ENCODE results near the gene PCSK4.

Gene PCSK4

DNA sequence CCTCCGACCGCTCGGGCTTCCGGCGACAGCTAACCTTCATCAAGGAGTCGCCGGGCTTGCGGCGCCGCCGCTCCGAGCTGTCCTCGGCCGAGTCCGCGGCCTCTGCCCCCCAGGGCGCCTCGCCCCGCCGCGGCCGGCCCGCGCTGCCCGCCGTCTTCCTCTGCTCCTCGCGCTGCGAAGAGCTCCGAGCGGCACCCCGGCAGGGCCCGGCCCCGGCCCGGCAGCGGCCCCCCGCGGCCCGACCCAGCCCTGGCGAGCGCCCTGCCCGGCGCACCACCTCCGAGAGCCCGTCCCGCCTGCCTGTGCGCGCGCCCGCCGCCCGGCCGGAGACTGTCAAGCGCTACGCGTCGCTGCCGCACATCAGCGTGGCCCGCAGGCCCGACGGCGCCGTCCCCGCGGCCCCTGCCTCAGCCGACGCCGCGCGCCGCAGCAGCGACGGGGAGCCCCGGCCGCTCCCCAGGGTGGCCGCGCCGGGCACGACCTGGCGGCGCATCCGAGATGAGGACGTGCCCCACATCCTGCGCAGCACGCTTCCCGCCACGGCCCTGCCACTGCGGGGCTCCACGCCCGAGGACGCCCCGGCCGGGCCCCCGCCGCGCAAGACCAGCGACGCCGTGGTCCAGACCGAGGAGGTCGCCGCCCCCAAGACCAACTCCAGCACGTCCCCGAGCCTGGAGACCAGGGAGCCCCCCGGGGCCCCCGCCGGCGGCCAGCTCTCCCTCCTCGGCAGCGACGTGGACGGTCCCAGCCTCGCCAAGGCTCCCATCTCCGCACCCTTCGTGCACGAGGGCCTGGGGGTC is 20.7 kb downstream of the PCSK4 start:
- FAIRE-seq: no peak

DNA sequence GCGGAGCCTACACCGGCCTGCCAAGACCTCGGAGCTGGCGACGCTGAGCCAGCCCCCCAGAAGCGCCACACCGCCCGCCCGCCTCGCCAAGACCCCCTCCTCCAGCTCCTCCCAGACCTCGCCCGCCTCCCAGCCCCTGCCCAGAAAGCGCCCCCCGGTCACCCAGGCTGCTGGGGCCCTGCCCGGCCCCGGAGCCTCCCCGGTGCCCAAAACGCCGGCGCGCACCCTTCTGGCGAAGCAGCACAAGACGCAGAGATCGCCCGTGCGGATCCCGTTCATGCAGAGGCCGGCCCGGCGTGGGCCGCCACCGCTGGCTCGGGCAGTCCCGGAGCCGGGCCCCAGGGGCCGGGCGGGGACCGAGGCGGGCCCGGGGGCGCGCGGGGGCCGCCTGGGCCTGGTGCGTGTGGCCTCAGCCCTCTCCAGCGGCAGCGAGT is 21.3 kb downstream of the PCSK4 start:
- FAIRE-seq: no peak

DNA sequence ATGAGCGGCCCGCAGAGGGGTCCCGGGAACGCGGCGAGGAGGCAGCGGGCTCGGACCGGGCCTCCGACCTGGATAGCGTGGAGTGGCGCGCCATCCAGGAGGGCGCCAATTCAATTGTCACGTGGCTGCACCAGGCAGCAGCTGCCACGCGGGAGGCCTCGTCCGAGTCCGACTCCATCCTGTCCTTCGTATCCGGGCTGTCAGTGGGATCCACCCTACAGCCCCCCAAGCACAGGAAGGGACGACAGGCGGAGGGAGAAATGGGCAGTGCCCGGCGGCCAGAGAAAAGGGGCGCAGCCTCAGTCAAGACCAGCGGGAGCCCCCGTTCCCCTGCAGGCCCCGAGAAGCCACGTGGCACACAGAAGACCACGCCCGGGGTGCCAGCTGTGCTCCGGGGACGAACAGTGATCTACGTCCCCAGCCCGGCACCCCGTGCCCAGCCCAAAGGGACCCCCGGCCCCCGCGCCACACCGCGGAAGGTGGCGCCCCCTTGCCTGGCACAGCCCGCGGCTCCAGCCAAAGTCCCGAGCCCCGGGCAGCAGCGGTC is 21.8 kb downstream of the PCSK4 start:
- FAIRE-seq: no peak

DNA sequence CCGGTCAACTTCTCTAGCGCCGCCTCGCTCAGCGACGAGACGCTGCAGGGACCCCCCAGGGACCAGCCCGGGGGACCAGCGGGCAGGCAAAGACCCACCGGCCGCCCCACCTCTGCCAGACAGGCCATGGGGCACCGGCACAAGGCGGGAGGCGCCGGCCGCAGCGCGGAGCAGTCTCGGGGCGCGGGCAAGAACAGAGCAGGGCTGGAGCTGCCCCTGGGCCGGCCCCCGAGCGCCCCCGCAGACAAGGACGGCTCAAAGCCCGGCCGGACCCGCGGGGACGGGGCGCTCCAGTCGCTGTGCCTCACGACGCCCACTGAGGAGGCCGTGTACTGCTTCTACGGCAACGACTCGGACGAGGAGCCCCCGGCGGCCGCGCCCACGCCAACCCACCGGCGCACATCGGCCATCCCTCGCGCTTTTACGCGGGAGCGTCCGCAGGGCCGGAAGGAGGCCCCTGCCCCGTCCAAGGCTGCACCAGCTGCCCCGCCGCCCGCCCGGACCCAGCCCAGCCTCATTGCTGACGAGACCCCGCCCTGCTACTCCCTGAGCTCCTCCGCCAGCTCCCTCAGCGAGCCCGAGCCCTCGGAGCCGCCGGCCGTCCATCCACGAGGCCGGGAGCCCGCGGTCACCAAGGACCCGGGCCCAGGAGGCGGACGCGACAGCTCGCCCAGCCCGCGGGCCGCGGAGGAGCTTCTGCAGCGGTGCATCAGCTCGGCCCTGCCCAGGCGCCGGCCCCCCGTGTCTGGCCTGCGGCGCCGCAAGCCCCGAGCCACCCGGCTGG is 22.5 kb downstream of the PCSK4 start:
- FAIRE-seq: no peak

DNA sequence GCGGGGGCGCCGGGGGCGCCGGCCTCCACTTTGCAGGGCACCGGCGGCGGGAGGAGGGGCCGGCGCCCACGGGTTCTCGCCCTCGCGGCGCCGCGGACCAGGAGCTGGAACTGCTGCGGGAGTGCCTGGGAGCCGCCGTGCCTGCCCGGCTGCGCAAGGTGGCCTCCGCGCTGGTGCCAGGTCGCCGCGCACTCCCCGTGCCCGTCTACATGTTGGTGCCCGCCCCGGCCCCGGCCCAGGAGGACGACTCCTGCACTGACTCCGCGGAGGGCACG is 23.0 kb downstream of the PCSK4 start:
- FAIRE-seq: no peak

DNA sequence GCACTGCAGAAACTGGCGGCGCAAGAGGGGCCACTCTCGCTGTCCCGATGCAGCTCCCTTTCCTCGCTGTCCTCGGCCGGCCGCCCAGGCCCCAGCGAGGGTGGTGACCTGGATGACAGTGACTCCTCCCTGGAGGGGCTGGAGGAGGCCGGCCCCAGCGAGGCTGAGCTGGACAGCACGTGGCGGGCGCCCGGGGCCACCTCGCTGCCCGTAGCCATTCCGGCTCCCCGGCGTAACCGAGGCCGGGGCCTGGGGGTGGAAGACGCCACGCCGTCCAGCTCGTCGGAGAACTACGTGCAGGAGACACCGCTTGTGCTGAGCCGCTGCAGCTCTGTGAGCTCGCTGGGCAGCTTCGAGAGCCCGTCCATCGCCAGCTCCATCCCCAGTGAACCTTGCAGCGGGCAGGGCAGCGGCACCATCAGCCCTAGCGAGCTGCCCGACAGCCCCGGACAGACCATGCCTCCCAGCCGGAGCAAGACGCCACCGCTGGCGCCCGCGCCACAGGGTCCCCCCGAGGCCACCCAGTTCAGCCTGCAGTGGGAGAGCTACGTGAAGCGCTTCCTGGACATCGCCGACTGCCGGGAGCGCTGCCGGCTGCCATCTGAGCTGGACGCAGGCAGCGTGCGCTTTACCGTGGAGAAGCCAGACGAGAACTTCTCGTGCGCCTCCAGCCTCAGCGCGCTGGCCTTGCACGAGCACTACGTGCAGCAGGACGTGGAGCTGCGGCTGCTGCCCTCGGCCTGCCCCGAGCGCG is 23.5 kb downstream of the PCSK4 start:
- no peak for FAIRE-seq

DNA sequence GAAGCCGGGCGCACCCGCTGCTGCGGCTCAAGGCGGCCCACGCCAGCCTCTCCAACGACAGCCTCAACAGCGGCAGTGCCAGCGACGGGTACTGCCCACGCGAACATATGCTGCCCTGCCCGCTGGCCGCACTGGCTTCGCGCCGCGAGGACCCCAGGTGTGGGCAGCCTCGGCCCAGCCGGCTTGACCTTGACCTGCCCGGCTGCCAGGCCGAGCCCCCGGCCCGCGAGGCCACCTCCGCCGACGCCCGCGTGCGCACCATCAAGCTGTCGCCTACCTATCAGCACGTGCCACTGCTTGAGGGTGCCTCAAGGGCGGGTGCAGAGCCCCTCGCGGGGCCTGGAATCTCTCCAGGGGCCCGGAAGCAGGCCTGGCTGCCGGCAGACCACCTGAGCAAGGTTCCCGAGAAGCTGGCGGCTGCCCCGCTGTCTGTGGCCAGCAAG is 24.1 kb downstream of the PCSK4 start:
- FAIRE-seq: no peak

DNA sequence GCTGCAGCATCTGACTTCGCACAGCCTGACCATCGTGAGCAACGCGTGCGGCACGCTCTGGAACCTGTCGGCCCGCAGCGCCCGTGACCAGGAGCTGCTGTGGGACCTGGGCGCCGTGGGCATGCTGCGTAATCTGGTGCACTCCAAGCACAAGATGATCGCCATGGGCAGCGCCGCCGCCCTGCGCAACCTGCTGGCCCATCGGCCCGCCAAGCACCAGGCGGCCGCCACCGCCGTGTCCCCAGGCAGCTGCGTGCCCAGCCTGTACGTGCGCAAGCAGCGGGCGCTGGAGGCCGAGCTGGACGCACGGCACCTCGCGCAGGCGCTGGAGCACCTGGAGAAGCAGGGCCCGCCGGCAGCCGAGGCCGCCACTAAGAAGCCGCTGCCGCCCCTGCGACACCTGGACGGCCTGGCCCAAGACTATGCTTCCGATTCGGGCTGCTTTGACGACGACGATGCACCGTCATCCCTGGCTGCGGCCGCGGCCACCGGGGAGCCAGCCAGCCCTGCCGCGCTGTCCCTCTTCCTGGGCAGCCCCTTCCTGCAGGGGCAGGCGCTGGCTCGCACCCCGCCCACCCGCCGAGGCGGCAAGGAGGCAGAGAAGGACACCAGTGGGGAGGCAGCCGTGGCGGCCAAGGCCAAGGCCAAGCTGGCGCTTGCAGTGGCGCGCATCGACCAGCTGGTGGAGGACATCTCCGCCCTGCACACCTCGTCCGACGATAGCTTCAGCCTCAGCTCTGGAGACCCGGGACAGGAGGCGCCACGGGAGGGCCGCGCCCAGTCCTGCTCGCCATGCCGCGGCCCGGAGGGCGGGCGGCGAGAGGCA is 24.7 kb downstream of the PCSK4 start:
- no peak for FAIRE-seq

DNA sequence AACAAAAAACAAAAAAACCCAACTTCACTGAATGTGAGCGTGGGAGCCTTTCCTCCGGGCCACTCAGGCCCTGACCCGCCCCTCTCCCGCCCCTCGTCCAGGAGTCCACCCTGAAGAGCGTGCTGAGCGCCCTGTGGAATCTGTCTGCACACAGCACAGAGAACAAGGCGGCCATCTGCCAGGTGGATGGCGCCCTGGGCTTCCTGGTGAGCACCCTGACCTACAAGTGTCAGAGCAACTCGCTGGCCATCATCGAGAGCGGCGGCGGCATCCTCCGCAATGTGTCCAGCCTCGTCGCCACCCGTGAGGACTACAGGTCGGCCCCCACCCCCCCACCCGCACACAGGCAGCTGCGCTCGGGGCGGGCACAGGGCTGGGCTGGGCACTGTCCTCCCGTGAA is 28.3 kb downstream of the PCSK4 start:
- no peak for FAIRE-seq

DNA sequence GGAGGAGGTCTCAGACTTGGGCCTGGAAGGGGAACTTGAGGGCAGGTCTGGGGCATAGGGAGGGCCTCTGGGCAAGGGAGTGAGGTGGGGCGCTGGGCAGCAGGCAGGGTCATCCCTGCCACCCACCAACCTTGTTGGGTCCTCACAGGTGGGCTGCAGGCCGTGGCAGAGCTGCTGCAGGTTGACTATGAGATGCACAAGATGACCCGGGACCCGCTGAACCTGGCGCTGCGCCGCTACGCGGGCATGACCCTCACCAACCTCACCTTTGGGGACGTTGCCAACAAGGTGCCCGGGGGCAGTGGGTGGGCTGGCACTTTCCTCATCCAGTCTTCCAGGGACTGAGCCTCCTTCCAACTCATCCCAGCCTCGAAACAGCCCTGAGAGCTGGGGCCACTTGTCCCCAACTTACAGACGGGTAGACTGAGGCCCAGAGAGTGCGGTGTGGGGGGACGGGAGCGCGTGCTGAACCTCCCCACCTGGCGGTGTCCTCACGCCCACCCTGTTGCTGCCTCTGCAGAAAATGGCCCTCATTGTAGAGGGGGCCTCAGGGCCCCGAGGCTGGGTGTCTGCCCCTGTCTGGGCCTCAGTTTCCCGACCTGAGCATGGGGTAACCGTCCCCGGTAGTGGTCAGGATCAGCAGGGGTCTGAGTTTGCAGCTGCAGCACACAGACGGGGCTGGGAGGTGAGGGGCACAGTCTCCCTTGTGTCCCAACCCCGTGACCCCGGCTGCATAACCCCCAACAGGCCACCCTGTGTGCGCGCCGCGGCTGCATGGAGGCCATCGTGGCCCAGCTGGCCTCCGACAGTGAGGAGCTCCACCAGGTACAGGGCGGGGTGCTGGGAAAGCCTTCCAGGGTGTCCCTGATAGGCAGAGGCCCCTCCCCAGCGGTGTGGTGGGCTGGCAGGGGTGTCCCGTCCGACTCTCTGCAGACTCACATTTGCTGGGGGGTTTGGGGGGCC is 29.8 kb downstream of the PCSK4 start:
- no peak for FAIRE-seq

DNA sequence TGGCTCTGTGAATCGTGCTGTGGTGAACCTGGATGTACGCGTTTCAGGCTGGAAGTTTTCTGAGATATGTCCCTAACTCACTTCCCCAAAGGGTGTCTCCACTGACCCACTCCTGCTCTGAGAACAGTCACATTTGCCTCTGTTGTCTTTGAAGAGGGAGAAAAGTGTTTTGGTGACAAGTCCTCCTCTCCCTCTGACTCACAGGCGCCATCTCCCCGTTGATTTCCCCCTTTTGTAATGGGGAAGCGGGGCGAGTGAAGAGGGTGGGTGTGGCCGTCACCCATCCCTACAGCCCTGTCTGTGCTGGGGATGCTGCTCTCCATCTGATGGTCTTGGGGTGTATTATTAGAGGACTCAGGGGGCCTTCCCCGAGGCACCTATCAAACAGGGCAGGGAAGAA is 30.7 kb downstream of the PCSK4 start:
- no peak for FAIRE-seq

DNA sequence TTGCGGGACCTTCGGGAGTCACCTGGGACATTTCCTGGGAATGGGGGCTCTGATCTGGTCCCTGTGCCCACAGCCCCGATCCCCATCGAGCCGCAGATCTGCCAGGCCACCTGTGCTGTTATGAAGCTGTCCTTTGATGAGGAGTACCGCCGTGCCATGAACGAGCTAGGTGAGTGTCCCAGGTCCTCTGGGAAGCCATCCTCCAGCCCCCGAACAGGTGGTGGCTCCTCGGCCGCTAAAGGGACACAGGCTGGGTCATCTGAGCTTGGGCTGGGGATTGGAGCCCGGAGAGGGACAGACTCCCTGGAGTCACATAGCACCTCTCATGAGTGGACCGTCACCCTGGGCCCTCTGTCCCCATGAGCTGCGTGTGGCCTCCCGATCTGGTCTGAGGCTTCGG is 32.3 kb downstream of the PCSK4 start:
- no peak for FAIRE-seq

DNA sequence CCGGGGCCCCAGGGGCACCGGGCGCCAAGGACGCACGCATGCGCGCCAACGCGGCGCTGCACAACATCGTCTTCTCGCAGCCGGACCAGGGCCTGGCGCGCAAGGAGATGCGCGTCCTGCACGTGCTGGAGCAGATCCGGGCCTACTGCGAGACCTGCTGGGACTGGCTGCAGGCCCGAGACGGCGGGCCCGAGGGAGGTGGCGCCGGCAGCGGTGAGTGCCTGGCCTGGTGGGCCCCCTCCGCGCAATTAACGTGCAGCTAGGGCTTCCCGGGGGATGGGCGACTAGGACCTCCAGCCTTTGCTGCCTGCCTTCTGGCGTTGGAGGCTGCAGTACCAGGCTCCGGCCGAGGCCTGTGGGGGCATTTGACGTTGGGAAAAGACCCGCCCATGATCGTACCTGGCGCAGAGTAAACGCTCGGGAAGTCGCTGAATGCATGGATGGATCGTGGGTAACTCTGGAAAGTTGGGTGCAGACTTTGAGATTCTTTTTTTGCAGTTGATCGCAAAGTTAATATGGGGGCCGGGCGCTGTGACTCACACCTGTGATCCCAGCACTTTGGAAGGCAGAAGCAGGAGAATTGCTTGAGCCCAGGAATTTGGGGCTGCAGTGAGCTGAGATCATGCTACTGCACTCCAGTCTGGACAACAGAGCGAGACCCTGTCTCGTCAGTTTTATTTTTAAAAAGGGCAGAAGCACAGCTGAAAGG is 33.0 kb downstream of the PCSK4 start:
- no peak for FAIRE-seq

DNA sequence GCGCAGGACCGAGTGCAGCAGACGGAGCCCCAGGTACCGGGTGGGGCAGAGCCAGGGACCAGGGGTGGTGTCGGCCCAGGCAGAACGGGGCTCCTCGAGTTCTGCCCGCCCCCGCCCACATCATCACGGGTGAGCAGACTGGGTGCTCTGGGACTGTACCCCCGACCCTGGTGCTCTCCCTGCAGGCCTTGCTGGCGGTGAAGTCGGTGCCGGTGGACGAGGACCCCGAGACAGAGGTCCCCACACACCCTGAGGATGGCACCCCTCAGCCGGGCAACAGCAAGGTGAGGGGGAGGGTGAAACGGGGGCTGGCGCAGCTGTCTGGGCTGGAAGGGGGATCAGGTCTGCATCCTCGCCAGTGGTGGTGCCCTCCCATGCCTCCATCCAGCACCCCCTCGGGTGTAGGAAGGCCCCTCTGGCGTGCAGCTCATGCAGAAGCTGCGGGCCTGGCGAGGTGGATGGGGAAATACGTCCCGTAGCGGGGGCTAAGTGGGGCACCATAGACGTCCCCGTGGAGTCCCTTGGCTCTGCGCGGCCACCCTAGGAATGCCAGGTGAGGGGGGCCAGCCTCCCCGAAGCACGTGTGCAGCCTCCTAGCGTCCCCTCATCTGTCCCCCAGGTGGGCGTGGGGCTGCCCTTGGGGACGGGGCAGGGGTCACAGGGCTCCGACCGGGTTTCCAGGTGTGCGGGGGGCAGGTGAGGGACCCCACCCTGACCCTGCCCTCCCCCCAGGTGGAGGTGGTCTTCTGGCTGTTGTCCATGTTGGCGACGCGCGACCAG is 33.8 kb downstream of the PCSK4 start:
- FAIRE-seq: no peak

DNA sequence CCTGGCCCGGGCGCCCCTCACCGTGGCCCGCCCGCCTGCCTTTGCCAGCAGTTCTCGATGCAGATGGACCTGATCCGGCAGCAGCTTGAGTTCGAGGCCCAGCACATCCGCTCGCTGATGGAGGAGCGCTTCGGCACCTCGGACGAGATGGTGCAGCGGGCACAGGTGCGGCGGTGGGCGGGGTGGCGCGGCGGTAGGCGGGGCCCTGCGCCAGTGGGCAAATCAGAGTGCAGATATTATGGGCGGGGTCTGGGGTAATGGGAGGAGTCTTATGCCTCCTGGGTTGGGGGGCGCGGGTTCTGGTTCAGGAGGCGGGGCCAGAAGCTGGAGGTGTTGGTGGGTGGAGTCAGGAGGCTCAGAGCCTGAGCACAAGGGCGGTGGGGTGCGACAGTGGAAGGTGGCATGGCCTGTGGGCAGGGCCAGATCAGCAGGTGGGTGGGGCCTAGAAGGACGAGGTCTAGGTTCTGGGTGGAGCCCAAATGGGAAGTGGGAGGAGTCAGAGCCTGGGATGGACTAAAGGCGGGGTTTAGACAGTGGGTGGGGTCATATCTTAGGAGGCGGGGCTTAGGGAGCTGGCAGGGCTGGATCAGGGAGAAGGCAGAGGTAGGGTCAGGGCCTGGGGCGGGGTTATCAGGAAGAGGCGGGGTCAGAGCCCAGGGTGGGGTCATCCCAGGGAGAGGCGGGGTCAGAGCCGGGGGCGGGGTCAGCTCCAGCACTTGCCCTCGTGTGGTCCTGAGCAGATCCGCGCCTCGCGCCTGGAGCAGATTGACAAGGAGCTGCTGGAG is 34.6 kb downstream of the PCSK4 start:
- FAIRE-seq: no peak

DNA sequence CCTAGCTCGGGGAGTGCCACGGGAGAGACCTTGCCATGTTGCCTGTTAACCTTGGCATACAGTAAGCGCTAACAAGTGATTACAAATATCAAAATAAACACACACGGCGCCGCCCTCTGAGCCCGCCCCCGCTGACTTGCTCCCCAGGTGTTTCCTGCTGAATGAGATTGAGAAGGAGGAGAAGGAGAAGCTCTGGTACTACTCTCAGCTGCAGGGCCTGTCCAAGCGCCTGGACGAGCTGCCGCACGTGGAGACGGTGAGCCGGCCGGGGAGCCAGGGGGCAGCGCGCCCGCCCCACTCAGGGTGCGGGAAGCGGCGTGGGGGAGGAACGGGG is 35.2 kb downstream of the PCSK4 start:
- FAIRE-seq: no peak

DNA sequence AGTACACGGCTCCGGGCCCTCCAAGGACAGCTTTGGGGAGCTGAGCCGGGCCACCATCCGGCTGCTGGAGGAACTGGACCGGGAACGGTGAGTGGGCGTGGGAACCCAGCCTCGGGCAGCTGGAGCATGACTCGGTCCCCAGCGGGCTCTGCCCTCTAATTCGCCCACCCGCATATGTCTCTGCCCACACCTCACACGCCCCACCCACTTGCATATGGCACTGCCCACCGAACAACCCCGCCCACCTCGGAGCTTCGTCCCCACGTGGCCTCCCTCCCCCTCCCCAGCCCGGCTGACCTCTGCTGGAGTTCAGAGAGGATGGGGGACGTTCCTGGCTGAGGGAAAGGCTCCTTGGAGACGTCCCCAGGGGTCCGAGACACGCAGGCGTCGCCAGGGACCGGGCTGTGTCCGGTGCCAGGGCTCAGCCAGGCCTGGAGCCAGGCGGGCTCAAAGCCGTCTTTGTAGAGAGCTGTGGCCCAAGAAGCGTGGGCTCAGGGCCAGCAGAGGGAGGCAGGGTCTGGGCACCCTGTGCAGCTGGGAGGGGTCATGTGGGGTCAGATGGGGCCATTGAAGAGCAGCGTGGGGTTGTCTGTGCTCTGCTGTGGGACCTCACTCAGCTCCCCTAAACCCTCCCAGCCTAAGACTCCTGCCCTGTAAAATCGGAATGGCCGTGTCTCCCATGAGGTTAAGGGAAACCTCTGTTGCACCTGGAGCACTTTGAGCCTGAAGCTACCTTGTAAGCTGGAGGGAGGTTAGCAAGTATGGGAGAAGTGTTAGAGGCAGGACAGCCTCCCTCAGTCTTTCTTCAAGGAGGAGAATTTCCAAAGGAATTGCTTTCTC is 36.4 kb downstream of the PCSK4 start:
- no peak for FAIRE-seq
